Adrenal gland (tissue), 5 donors: ENCODE data around the gene PUS1.

Experiments used
- POLR2A ChIP-seq, 2 donors: fragments of 450-650 bp; IDR thresholded peaks; one replicate each; pipeline ENCODE4 v1.6.1; 2017; ENCODE audit warnings: antibody characterized with exemption in 2 of 2, mild to moderate bottlenecking in 2 of 2, moderate library complexity in 1 of 2
- TF ChIP-seq, protein P1 (sequence below), 6 experiments: fragments of 450-650 bp in 4 of 6; fragments of 200-600 bp in 2 of 6; sonication (generic) in 1 of 6; IDR thresholded peaks; 1 replicate in 5 of 6; 2 replicates in 1 of 6; pipeline versions ENCODE4 v1.5.1 to v1.8.0; 2016 to 2021; ENCODE audit warnings: antibody characterized with exemption in 6 of 6, mild to moderate bottlenecking in 2 of 6, moderate library complexity in 1 of 6
- donor health status: DM: no; HTN: no; CAD: no.

DNA sequence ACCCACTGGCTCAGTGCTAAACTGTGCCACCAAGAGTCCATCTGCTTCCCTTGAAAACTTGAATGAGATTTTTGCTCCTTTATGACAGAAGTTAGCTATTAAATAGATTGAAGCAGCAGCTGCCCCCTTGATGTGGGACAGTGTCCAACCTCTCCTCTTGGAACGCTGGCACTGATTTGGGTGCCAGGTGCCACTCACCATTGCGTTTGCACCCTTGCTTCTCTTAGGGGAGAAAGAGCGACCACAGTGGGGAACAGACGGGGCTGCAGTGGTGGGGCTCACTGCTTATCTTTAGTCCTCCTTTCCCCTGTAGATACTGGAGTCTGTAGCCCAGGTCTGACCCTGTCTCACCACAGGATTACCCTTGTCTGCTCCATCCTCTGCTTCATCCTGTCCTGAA, 30.0 kb downstream of the PUS1 start:
- TF ChIP-seq, protein P1, sequence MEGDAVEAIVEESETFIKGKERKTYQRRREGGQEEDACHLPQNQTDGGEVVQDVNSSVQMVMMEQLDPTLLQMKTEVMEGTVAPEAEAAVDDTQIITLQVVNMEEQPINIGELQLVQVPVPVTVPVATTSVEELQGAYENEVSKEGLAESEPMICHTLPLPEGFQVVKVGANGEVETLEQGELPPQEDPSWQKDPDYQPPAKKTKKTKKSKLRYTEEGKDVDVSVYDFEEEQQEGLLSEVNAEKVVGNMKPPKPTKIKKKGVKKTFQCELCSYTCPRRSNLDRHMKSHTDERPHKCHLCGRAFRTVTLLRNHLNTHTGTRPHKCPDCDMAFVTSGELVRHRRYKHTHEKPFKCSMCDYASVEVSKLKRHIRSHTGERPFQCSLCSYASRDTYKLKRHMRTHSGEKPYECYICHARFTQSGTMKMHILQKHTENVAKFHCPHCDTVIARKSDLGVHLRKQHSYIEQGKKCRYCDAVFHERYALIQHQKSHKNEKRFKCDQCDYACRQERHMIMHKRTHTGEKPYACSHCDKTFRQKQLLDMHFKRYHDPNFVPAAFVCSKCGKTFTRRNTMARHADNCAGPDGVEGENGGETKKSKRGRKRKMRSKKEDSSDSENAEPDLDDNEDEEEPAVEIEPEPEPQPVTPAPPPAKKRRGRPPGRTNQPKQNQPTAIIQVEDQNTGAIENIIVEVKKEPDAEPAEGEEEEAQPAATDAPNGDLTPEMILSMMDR (IDR thresholded peaks at IDR 0.05) = no peak
- TF ChIP-seq POLR2A (IDR thresholded peaks at IDR 0.05) = no peak
